Prostate gland (tissue), 2 donors: ENCODE data around the gene PTGIR.

ENCODE experiments used
- POLR2A ChIP-seq: fragments of 450-650 bp; IDR thresholded peaks from one replicate; pipeline ENCODE4 v1.6.1; 2016; ENCODE audit warnings: antibody characterized with exemption, mild to moderate bottlenecking
- TF ChIP-seq, protein P1 (sequence below), 4 experiments: fragments of 200-600 bp in 2 of 4; fragments of 450-650 bp in 2 of 4; sonication (generic) in 2 of 4; IDR thresholded peaks; 1 replicate in 3 of 4; 2 replicates in 1 of 4; pipeline ENCODE4 v1.5.1; 2016 to 2019; ENCODE audit warnings: antibody characterized with exemption in 4 of 4, mild to moderate bottlenecking in 2 of 4, moderate library complexity in 2 of 4

DNA sequence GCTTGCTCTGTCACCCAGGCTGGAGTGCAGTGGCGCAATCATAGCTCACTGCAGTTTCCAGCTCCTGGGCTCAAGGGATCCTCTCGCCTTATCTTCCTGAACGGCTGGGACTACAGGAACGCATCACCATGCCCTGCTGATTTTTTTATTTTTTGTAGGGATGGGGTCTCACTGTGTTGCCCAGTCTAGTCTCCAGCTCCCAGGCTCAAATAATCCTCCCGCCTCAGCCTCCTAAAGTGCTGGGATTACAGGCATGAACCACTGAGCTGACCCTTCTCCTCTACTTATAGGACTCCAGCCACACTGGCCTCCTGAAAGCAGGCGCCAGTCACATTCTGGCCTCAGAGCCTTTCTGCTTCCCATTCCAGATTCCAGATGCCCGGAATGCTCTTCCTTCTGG lies 25.6 kb upstream of the PTGIR start:
- TF ChIP-seq, protein P1, sequence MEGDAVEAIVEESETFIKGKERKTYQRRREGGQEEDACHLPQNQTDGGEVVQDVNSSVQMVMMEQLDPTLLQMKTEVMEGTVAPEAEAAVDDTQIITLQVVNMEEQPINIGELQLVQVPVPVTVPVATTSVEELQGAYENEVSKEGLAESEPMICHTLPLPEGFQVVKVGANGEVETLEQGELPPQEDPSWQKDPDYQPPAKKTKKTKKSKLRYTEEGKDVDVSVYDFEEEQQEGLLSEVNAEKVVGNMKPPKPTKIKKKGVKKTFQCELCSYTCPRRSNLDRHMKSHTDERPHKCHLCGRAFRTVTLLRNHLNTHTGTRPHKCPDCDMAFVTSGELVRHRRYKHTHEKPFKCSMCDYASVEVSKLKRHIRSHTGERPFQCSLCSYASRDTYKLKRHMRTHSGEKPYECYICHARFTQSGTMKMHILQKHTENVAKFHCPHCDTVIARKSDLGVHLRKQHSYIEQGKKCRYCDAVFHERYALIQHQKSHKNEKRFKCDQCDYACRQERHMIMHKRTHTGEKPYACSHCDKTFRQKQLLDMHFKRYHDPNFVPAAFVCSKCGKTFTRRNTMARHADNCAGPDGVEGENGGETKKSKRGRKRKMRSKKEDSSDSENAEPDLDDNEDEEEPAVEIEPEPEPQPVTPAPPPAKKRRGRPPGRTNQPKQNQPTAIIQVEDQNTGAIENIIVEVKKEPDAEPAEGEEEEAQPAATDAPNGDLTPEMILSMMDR (IDR thresholded peaks at IDR 0.05), result no peak
- TF ChIP-seq POLR2A, result no peak
